AG09309 (cell line): ENCODE measurements around the gene HIF1A.
A peak's percentile ranks its signal among the peaks of the same experiment; 100 is the strongest.
"Not testable (repeated sequence)": the region's sequence is repeated elsewhere in the genome, so short reads cannot be mapped to it uniquely, and the experiment has no call there.

Source experiments
- DNase-seq: peaks from one replicate; pipeline ENCODE4 v3.0.0-alpha.2; 2010; ENCODE audit warnings: low read depth
- H3K4me3 ChIP-seq: 2 replicates; pipeline ENCODE4 v1.5.1; 2011; ENCODE audit warnings: mild to moderate bottlenecking, low read depth, low read length, moderate library complexity; ENCODE audit not compliant: control insufficient read depth
- TF ChIP-seq, protein P1 (sequence below): IDR thresholded peaks from 2 replicates; pipeline ENCODE4 v1.5.1; 2011; ENCODE audit warnings: mild to moderate bottlenecking, low read depth, low read length, inconsistent platforms; ENCODE audit not compliant: insufficient read depth, control insufficient read depth; ENCODE audit errors: missing control alignments

HIF1A gene

DNA sequence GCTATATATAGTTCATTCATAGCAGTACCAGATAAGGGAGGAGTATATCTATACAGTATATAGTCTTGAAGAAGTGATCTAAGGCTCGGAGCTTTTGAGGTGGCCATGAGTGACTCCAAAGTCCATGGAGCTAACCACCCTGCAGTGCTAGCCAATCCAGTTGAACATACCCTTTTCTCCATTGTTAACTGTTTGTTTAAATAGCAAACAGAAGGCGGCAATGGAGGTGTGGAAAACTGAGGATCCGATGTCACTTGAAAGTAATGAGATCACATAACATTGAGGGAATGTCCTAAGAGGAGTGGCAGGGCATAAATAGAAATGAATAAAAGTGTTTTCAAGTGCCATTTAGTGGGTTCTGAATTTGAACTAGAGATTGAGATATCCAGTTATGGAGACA, 54.6 kb downstream of the HIF1A start:
- no peak for DNase-seq
- TF ChIP-seq, protein P1, sequence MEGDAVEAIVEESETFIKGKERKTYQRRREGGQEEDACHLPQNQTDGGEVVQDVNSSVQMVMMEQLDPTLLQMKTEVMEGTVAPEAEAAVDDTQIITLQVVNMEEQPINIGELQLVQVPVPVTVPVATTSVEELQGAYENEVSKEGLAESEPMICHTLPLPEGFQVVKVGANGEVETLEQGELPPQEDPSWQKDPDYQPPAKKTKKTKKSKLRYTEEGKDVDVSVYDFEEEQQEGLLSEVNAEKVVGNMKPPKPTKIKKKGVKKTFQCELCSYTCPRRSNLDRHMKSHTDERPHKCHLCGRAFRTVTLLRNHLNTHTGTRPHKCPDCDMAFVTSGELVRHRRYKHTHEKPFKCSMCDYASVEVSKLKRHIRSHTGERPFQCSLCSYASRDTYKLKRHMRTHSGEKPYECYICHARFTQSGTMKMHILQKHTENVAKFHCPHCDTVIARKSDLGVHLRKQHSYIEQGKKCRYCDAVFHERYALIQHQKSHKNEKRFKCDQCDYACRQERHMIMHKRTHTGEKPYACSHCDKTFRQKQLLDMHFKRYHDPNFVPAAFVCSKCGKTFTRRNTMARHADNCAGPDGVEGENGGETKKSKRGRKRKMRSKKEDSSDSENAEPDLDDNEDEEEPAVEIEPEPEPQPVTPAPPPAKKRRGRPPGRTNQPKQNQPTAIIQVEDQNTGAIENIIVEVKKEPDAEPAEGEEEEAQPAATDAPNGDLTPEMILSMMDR, result no peak
- no peak overlapping the region for H3K4me3 ChIP-seq

DNA sequence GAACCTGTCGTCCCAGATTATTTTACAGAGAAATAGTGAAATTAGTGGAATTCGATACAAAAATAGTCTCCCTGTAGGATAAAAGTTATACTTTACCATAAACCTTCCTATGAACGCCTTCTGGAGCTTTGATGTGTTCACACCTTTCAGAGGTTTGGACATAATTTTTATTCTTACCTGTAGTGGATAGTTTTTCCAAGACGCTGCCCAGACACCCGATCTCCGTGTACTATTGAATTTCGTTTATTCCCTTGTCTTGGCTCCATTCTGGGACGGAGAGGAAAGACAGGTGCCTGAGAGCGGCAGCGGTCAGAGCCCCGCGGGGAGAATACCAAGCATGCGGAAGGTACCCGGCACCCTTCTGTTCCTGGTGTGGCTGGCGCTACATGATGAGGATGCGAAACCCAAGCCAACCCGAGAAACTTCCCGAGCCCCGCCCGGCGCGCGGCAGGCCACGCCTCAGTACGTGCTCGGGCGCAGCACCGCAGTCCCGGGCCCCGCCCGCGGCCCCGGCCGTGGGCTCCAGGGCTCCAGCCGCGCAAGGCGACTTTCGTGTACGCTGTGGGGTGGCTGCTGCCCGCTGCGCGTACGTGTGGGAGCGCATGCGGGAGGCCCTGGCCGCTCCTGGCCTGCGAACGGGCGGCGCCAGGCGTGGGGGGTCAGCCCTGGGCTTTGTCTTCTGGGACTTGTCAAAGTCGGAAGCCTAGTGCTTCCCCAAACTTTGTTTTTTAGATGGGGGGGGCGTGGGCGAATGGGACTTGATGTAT, 55.6 kb downstream of the HIF1A start:
- H3K4me3 ChIP-seq, result peak overlapping the region; percentile 14; the same call in 1 of the 2 replicates
- TF ChIP-seq, protein P1, result no peak
- DNase-seq, result no peak

DNA sequence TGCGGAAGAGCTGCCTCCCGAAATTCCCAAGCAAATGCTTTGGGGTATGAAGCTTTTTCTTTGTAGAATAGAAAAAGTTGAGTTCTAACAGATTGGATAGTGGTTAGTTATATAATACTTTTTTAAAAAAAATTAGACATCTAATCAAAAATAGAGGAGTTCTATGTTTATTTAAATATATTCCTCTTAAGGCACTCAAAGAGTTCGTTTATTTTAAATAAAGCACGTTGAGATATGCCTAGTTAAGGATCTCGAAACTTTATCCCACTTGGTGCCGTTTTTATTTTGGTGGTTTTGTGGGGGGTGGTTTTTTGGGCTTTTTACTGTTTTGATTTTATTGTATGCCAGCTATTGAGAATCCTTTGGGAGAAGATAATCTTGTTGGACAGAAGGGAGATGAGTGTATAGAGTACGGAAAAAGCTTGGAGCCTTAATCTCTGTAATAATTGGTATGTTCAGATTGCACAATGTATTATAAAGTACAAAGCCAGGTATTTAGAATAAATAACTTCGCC, 56.2 kb downstream of the HIF1A start:
- TF ChIP-seq, protein P1, result no peak
- no peak overlapping the region for H3K4me3 ChIP-seq

DNA sequence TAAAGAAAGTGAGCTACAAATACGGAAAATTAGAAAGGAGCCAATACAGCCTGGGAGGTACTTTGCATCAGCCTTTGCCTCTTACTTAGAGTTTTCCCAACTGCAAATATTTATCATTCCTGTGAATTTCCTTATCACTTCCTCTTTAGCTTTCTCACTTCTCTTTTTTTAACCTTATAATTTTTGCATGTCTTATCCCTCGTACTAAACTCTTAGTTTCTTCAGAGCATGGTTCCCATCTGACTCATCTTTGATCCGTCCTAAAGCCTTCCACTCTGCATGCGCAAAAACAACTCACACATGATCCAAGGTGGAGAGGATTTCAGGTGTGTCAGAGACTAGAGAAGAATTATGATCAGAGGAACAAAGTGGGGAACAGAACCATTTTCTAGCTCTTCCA, 57.3 kb downstream of the HIF1A start:
- H3K4me3 ChIP-seq, result no peak overlapping the region
- TF ChIP-seq, protein P1, result no peak

More for the DNA sequence above, 56.2 kb downstream of the HIF1A start:
- DNase-seq, result no peak

DNA sequence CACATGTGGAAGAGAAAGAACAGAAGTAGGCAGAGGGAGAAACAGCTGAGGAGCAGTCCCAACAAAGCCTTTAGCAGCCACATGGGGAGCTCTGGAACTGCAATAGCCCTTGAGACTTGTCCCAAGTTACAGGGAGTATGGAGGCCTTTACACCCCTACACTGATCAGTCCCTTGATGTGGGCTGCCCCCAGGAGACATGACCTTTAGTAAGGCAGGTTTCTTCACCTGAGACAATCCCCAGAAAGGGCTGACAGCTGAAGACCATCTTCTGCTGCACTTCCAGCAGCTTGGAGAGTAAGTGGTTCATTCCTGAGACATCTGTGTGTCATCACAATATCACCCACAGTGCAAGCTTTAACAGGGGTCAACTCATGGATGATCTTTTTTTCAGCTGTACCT, 58.3 kb downstream of the HIF1A start:
- H3K4me3 ChIP-seq, result no peak overlapping the region
- TF ChIP-seq, protein P1, result peak; percentile 10
- DNase-seq, result no peak

More for the DNA sequence above, 57.3 kb downstream of the HIF1A start:
- DNase-seq, result no peak

DNA sequence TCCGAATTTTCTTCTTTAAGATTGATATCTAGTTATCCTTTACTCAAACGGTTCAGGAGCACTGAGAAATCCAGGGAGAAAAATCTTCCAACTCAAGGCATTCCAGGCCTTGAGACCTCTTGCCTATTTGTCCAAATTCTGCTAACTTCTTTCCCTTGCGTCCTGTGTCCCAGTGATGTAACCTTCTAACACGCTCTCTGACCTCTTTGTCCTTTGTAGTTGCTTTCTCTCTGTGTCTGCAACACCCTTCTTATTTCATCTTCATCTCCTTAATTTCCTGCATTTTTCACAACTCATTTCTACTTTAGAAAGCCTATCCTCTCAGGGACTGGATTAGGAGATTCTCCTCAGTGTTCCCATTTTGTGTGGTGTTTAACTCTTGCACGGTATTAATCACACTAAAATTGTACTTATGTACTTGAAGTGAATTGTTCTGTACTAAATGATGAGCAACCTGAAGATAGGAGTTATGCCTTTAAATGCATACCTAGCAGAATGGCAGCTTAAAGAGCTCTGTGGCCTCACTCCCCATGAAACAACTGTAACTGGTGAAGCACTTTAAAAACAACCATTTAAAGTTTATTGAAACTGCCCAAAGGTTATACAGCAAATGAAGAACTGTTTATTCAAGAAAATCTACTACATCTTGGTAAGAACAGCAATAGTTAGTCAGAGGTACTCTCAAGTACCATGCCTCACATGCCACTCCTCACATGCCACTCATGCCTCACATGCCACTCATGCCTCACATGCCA, 59.5 kb downstream of the HIF1A start:
- no peak for DNase-seq
- TF ChIP-seq, protein P1, result no peak
- no peak overlapping the region for H3K4me3 ChIP-seq

DNA sequence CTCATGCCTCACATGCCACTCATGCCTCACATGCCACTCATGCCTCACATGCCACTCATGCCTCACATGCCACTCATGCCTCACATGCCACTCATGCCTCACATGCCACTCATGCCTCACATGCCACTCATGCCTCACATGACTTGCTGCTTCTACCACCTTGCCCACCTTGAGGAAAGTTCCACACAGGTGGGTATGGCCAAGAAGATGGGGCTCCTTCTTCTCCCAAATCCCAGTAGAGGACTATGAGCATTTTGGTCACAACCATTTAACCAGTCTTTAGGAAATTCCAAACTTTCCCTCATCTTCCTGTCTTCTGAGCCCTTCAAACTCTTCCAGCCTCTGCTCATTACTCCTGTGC, 60.0 kb downstream of the HIF1A start:
- not testable (repeated sequence) for H3K4me3 ChIP-seq, DNase-seq
